H9 (cell line): ENCODE measurements around the gene MAN1A1. TPM values are rescaled to one million over a fixed set of nuclear protein-coding genes. Genes with fewer than 3 reads are reported as not detected.

Experiments
- DNase-seq: peaks from one replicate; pipeline ENCODE4 v3.0.0-alpha.2; 2017
- H2AFZ ChIP-seq: one replicate; pipeline ENCODE4 v1.6.1; 2013; ENCODE audit warnings: mild to moderate bottlenecking, low read length, control low read depth, moderate library complexity
- H2AK5ac ChIP-seq: 2 replicates; pipeline ENCODE4 v1.6.1; 2013; ENCODE audit warnings: low read length, control low read depth, mixed read lengths; ENCODE audit not compliant: insufficient read length
- H2BK120ac ChIP-seq: one replicate; pipeline ENCODE4 v1.6.1; 2013; ENCODE audit warnings: low read depth, mild to moderate bottlenecking, low read length, control low read depth, inconsistent platforms; ENCODE audit not compliant: poor library complexity, severe bottlenecking
- H2BK12ac ChIP-seq: 2 replicates; pipeline ENCODE4 v1.6.1; 2013; ENCODE audit warnings: low read length, control low read depth, mixed read lengths, low read depth; ENCODE audit not compliant: insufficient read length
- H2BK15ac ChIP-seq: 2 replicates; pipeline ENCODE4 v1.6.1; 2013; ENCODE audit warnings: low read depth, low read length, control low read depth
- H2BK20ac ChIP-seq: one replicate; pipeline ENCODE4 v1.6.1; 2013; ENCODE audit warnings: low read depth, mild to moderate bottlenecking, low read length, control low read depth, inconsistent platforms; ENCODE audit not compliant: poor library complexity, severe bottlenecking
- H2BK5ac ChIP-seq: 2 replicates; pipeline ENCODE4 v1.6.1; 2013; ENCODE audit warnings: low read length, control low read depth, mixed read lengths; ENCODE audit not compliant: insufficient read length
- H3K14ac ChIP-seq: 2 replicates; pipeline ENCODE4 v1.6.1; 2013; ENCODE audit warnings: low read length, control low read depth; ENCODE audit not compliant: insufficient read depth
- H3K18ac ChIP-seq: 2 replicates; pipeline ENCODE4 v1.6.1; 2013; ENCODE audit warnings: low read depth, mild to moderate bottlenecking, mixed read lengths, low read length, control low read depth; ENCODE audit not compliant: insufficient read length
- H3K23ac ChIP-seq: 2 replicates; pipeline ENCODE4 v1.6.1; 2013; ENCODE audit warnings: low read length, control low read depth, mixed read lengths, low read depth; ENCODE audit not compliant: insufficient read length
- H3K23me2 ChIP-seq: 2 replicates; pipeline ENCODE4 v1.6.1; 2013; ENCODE audit warnings: low read depth, mild to moderate bottlenecking, mixed read lengths, low read length, control low read depth; ENCODE audit not compliant: insufficient read length, poor library complexity, severe bottlenecking
- H3K27ac ChIP-seq: 2 replicates; pipeline ENCODE4 v1.5.1; 2013; ENCODE audit warnings: low read length, control low read depth, mixed read lengths, low read depth; ENCODE audit not compliant: insufficient read length
- H3K27me3 ChIP-seq: 2 replicates; pipeline ENCODE4 v1.6.1; 2013; ENCODE audit warnings: low read length, control low read depth, inconsistent platforms; ENCODE audit not compliant: insufficient read depth
- H3K4ac ChIP-seq: 2 replicates; pipeline ENCODE4 v1.6.1; 2013; ENCODE audit warnings: low read depth, mild to moderate bottlenecking, control low read depth, inconsistent platforms, low read length, moderate library complexity
- H3K4me1 ChIP-seq: 2 replicates; pipeline ENCODE4 v1.6.1; 2013; ENCODE audit warnings: low read length, control low read depth, inconsistent platforms; ENCODE audit not compliant: insufficient read depth
- H3K4me2 ChIP-seq: 2 replicates; pipeline ENCODE4 v1.6.1; 2013; ENCODE audit warnings: low read length, control low read depth, mixed read lengths; ENCODE audit not compliant: insufficient read length, insufficient read depth
- H3K56ac ChIP-seq: 2 replicates; pipeline ENCODE4 v1.6.1; 2013; ENCODE audit warnings: low read depth, mild to moderate bottlenecking, mixed read lengths, low read length, control low read depth; ENCODE audit not compliant: insufficient read length
- H3K79me1 ChIP-seq: 2 replicates; pipeline ENCODE4 v1.6.1; 2013; ENCODE audit warnings: low read depth, mild to moderate bottlenecking, moderate library complexity, low read length, control low read depth, inconsistent platforms; ENCODE audit not compliant: insufficient read depth, poor library complexity, severe bottlenecking
- H3K79me2 ChIP-seq: 2 replicates; pipeline ENCODE4 v1.6.1; 2013; ENCODE audit warnings: low read length, control low read depth, inconsistent platforms; ENCODE audit not compliant: insufficient read depth
- H3K9ac ChIP-seq: 2 replicates; pipeline ENCODE4 v1.6.1; 2013; ENCODE audit warnings: low read length, control low read depth, mixed read lengths; ENCODE audit not compliant: insufficient read length; ENCODE audit errors: extremely low read depth
- H3K9me3 ChIP-seq: one replicate; pipeline ENCODE4 v1.6.1; 2013; ENCODE audit warnings: low read depth, low read length, inconsistent platforms; ENCODE audit not compliant: control insufficient read depth
- H3T11ph ChIP-seq: one replicate; pipeline ENCODE4 v1.6.1; 2013; ENCODE audit warnings: mild to moderate bottlenecking, low read length, control low read depth, inconsistent platforms
- H4K20me1 ChIP-seq: one replicate; pipeline ENCODE4 v1.6.1; 2013; ENCODE audit not compliant: control insufficient read depth, insufficient read length, insufficient read depth
- H4K5ac ChIP-seq: 2 replicates; pipeline ENCODE4 v1.6.1; 2013; ENCODE audit warnings: low read depth, mild to moderate bottlenecking, mixed read lengths, low read length, control low read depth; ENCODE audit not compliant: insufficient read length
- H4K8ac ChIP-seq: replicated peaks from 2 replicates; pipeline ENCODE4 v1.6.1; 2013; ENCODE audit warnings: low read length, control low read depth, mixed read lengths, low read depth; ENCODE audit not compliant: insufficient read length
- H4K91ac ChIP-seq: 2 replicates; pipeline ENCODE4 v1.6.1; 2013; ENCODE audit warnings: low read depth, mild to moderate bottlenecking, moderate library complexity, mixed read lengths, low read length, control low read depth; ENCODE audit not compliant: insufficient read length
- H3K27ac Mint-ChIP-seq, 3 experiments: 2 replicates in 2 of 3; 3 replicates in 1 of 3; pipeline ENCODE4 v1.8.0; 2020 to 2021; ENCODE audit warnings: mixed read lengths in 3 of 3, mild to moderate bottlenecking in 1 of 3, moderate library complexity in 1 of 3
- H3K27me3 Mint-ChIP-seq: 2 replicates; pipeline ENCODE4 v1.8.0; 2021; ENCODE audit warnings: low read depth, mild to moderate bottlenecking, moderate library complexity, mixed read lengths
- H3K36me3 Mint-ChIP-seq, 3 experiments: 2 replicates in 2 of 3; 3 replicates in 1 of 3; pipeline ENCODE4 v1.8.0; 2020 to 2021; ENCODE audit warnings: low read depth in 3 of 3, mixed read lengths in 3 of 3; ENCODE audit not compliant: insufficient read depth in 1 of 3
- H3K4me1 Mint-ChIP-seq, 2 experiments: 2 replicates each; pipeline ENCODE4 v1.8.0; 2020; ENCODE audit warnings: mixed read lengths in 2 of 2
- H3K4me3 Mint-ChIP-seq, 2 experiments: 2 replicates in 1 of 2; 3 replicates in 1 of 2; pipeline ENCODE4 v1.8.0; 2020 to 2021; ENCODE audit warnings: mild to moderate bottlenecking in 2 of 2, mixed read lengths in 2 of 2, moderate library complexity in 1 of 2
- H3K9me3 Mint-ChIP-seq, 2 experiments: 2 replicates in 1 of 2; 3 replicates in 1 of 2; pipeline ENCODE4 v1.8.0; 2020; ENCODE audit warnings: mild to moderate bottlenecking in 2 of 2, mixed read lengths in 2 of 2, moderate library complexity in 1 of 2
- CTCF ChIP-seq: fragments of 200-600 bp; sonication (generic); conservative IDR thresholded peaks from 3 replicates; pipeline ENCODE4 v1.8.0; 2021; ENCODE audit warnings: antibody characterized with exemption, mild to moderate bottlenecking
- WGBS: extraction: QIAGEN DNeasy Blood & Tissue Kit; methylation state at CpG from one replicate; pipeline ENCODE4 v1.1.7; 2013; ENCODE audit warnings: missing lambda C conversion rate, low lambda C conversion rate, mixed read lengths; ENCODE audit not compliant: insufficient read length; ENCODE audit errors: extremely low coverage; 5-methylcytosine and 5-hydroxymethylcytosine counted together
- total RNA-seq: library from RNA; stranded (reverse); gene quantifications from 2 replicates; pipeline ENCODE4 v1.2.1, GENCODE V29; 2021

MAN1A1 gene
- total RNA-seq, 1 experiment from 2014 or later: 1.6 TPM

GRCh38 chr6:119195204-119195603, 154.4 kb downstream of the MAN1A1 start:
- Histone ChIP-seq H3K56ac (no peak overlapping the region), H3K4me2 (no peak overlapping the region), H2BK15ac (no peak overlapping the region), H2AK5ac (no peak overlapping the region), H4K91ac (no peak overlapping the region), H3T11ph (no peak overlapping the region), H4K20me1 (no peaks in the 10 kb centered on the region), H3K9ac (no peak overlapping the region), H2BK20ac (no peak overlapping the region), H3K14ac (no peak overlapping the region), H2BK12ac (no peak overlapping the region), H3K27me3 (no peaks in the 10 kb centered on the region), H3K4ac (no peak overlapping the region), H3K79me1 (no peaks in the 10 kb centered on the region), H3K23ac (no peak overlapping the region), H3K9me3 (no peaks in the 10 kb centered on the region), H3K18ac (no peak overlapping the region), H3K4me1 (no peaks in the 10 kb centered on the region; the same call in 1 of the 2 replicates), H2AFZ (no peak overlapping the region), H3K27ac (no peak overlapping the region), H3K23me2 (no peaks in the 10 kb centered on the region), H4K5ac (no peak overlapping the region), H2BK5ac (no peak overlapping the region), H4K8ac (no peak overlapping the region), H2BK120ac (no peak overlapping the region), H3K79me2 (no peaks in the 10 kb centered on the region)
- Mint-ChIP-seq H3K4me3 (no peak overlapping the region), H3K27ac (no peak overlapping the region; a peak in 1 of 7 replicates), H3K36me3 (no peaks in the 10 kb centered on the region; a peak in 1 of 7 replicates), H3K4me1 (no peaks in the 10 kb centered on the region), H3K9me3 (no peaks in the 10 kb centered on the region), H3K27me3 (no peaks in the 10 kb centered on the region)
- TF ChIP-seq CTCF: no peak
- WGBS: no CpG with 5 or more reads among the region's 2 CpGs
- no peak for DNase-seq
